MM.1S (cell line): ENCODE data around the gene ITGA11.

Experiments
- DNase-seq: peaks from one replicate; pipeline ENCODE4 v3.0.0-alpha.2; 2015
- H2AFZ ChIP-seq: fragments of 300-600 bp; sonication (generic); 2 replicates; pipeline ENCODE4 v1.6.0; 2016; ENCODE audit warnings: antibody characterized with exemption, low read length
- H3F3A ChIP-seq: fragments of 300-600 bp; sonication (generic); 2 replicates; pipeline ENCODE4 v1.6.1; 2016; ENCODE audit warnings: mild to moderate bottlenecking, antibody characterized with exemption, low read length, moderate library complexity, mixed read lengths; ENCODE audit not compliant: insufficient read depth
- H3K27ac ChIP-seq: fragments of 300-600 bp; sonication (generic); 2 replicates; pipeline ENCODE4 v1.5.1; 2016; ENCODE audit warnings: mild to moderate bottlenecking, low read length
- H3K27me3 ChIP-seq: fragments of 300-600 bp; sonication (generic); replicated peaks from 2 replicates; pipeline ENCODE4 v1.6.0; 2016; ENCODE audit warnings: low read length; ENCODE audit not compliant: insufficient read depth
- H3K36me3 ChIP-seq: fragments of 300-600 bp; sonication (generic); replicated peaks from 2 replicates; pipeline ENCODE4 v1.6.1; 2016; ENCODE audit warnings: mild to moderate bottlenecking, low read length, mixed read lengths; ENCODE audit not compliant: insufficient read depth
- H3K4me1 ChIP-seq: fragments of 300-600 bp; sonication (generic); 2 replicates; pipeline ENCODE4 v1.6.1; 2016; ENCODE audit warnings: low read length, mixed read lengths
- H3K4me2 ChIP-seq: fragments of 300-600 bp; sonication (generic); 2 replicates; pipeline ENCODE4 v1.6.0; 2016; ENCODE audit warnings: low read depth, low read length
- H3K4me3 ChIP-seq: fragments of 300-600 bp; sonication (generic); 2 replicates; pipeline ENCODE4 v1.5.1; 2016; ENCODE audit warnings: low read length, mixed read lengths
- H3K79me2 ChIP-seq: fragments of 300-600 bp; sonication (generic); 2 replicates; pipeline ENCODE4 v1.6.1; 2016; ENCODE audit warnings: mixed run types, low read length, mixed read lengths
- H3K9ac ChIP-seq: fragments of 300-600 bp; sonication (generic); 2 replicates; pipeline ENCODE4 v1.6.1; 2016; ENCODE audit warnings: low read length, mixed read lengths
- H3K9me2 ChIP-seq: fragments of 300-600 bp; sonication (generic); replicated peaks from 2 replicates; pipeline ENCODE4 v1.6.1; 2016; ENCODE audit warnings: mild to moderate bottlenecking, low read length, mixed read lengths; ENCODE audit not compliant: insufficient read depth
- H3K9me3 ChIP-seq: fragments of 300-600 bp; sonication (generic); replicated peaks from 2 replicates; pipeline ENCODE4 v1.6.1; 2016; ENCODE audit warnings: mild to moderate bottlenecking, low read length, mixed read lengths; ENCODE audit not compliant: insufficient read depth
- H4K20me1 ChIP-seq: fragments of 300-600 bp; sonication (generic); 2 replicates; pipeline ENCODE4 v1.6.1; 2016; ENCODE audit warnings: mild to moderate bottlenecking, low read length, moderate library complexity, mixed read lengths; ENCODE audit not compliant: insufficient read depth
- CTCF ChIP-seq: fragments of 300-600 bp; sonication (generic); IDR thresholded peaks from 2 replicates; pipeline ENCODE4 v1.5.1; 2016; ENCODE audit warnings: antibody characterized with exemption, low read length, mixed read lengths
- EZH2 ChIP-seq: fragments of 300-600 bp; sonication (generic); optimal IDR thresholded peaks from 2 replicates; pipeline ENCODE3; 2017; ENCODE audit warnings: low read depth, mild to moderate bottlenecking, antibody characterized with exemption, low read length, mixed read lengths
- EZH2phosphoT487 ChIP-seq: fragments of 300-600 bp; sonication (generic); IDR thresholded peaks from 2 replicates; pipeline ENCODE4 v1.6.1; 2018; ENCODE audit warnings: antibody characterized with exemption, low read length

Gene ITGA11

DNA sequence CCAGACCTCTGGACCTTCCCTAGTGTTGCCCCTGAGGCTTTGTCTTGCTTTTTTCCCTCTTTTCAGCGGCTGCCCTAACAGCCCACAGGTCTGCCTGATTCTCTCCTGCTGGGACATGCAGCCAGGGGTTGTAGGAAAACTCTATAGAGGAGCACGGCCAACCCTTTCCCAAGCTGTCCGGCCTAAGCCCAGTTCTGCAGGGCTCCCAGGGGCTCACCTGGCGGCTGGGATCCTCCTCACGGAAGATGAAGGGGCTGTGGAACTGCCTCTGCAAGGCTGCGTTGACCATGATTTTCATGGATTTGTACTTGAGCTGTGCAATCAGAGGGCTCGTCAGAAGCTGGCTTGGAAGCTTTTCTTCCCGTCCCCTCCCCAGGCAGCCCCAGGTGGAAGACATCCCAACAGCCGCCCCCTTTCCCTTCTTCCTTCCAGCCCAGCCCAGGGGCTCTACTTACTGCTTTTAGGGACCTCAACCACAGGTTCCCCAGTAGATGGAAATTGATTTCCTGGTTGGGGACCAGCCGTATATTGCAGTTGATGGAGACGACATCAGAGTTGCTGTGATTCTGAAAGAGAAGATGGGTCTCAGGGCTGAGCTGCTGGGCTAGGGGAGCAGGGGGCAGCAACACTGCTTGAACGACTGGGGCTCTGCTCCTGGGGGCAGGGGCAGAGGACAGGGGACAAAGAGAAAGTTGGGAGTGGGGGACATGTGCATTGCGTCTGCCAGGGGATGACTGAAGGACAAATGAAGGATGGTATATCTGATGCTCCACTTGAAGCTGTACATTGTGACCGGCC lies 124.6 kb downstream of the ITGA11 start:
- Histone ChIP-seq H3K4me2 (peak overlapping the region; percentile 89), H3K9me2 (no peaks in the 10 kb centered on the region), H3K36me3 (no peaks in the 10 kb centered on the region), H3F3A (peaks cover 28% of the 10 kb centered on the region), H2AFZ (peak overlapping the region; percentile 63), H3K79me2 (peaks cover 13% of the 10 kb centered on the region), H3K9me3 (no peaks in the 10 kb centered on the region), H3K4me3 (0 out of 2 replicates have a peak overlapping the region, but pooled peaks have one; percentile 58), H3K4me1 (peaks cover 38% of the 10 kb centered on the region), H3K27me3 (no peaks in the 10 kb centered on the region), H3K9ac (peak overlapping the region; percentile 20; the same call in 1 of the 2 replicates), H4K20me1 (no peaks in the 10 kb centered on the region), H3K27ac (no peak overlapping the region)
- no peak for DNase-seq
- no peak for TF ChIP-seq EZH2
- no peak for TF ChIP-seq CTCF

DNA sequence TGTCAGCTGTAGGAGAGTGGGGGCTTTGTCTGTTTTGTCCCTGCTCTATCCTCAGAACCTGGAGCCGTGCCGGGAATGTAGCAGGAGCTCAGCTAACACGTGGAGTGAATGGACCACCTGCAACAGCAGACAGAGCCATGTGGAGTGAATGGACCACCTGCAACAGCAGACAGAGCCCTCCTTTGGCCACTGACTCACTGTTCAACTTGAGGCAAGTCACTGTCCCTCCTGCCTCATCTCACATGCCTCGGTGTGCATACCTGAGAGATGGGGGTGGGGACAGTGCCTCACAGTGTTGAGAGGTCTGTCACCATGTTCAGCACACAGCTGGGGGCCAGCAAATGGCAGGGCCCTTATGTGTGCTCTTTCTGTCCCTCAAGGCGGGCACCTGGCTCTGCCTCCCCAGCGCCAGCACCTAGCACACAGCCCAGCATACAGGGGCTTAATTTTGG lies 126.5 kb downstream of the ITGA11 start:
- Histone ChIP-seq H2AFZ (peak overlapping the region; percentile 16; the same call in 1 of the 2 replicates), H3K27ac (peak overlapping the region; percentile 89), H3K4me3 (no peak overlapping the region; the same call in 1 of the 2 replicates), H3K4me2 (peak overlapping the region; percentile 51), H3K4me1 (peaks cover 49% of the 10 kb centered on the region), H3K27me3 (no peaks in the 10 kb centered on the region), H4K20me1 (no peaks in the 10 kb centered on the region), H3K9ac (peak overlapping the region; percentile 52; the same call in 1 of the 2 replicates), H3K9me2 (no peaks in the 10 kb centered on the region), H3K9me3 (no peaks in the 10 kb centered on the region), H3K36me3 (no peaks in the 10 kb centered on the region), H3K79me2 (peaks cover 24% of the 10 kb centered on the region), H3F3A (peaks cover 34% of the 10 kb centered on the region)
- DNase-seq = peak; percentile 36
- no peak for TF ChIP-seq CTCF
- TF ChIP-seq EZH2 = no peak
- TF ChIP-seq EZH2phosphoT487 = no peak

DNA sequence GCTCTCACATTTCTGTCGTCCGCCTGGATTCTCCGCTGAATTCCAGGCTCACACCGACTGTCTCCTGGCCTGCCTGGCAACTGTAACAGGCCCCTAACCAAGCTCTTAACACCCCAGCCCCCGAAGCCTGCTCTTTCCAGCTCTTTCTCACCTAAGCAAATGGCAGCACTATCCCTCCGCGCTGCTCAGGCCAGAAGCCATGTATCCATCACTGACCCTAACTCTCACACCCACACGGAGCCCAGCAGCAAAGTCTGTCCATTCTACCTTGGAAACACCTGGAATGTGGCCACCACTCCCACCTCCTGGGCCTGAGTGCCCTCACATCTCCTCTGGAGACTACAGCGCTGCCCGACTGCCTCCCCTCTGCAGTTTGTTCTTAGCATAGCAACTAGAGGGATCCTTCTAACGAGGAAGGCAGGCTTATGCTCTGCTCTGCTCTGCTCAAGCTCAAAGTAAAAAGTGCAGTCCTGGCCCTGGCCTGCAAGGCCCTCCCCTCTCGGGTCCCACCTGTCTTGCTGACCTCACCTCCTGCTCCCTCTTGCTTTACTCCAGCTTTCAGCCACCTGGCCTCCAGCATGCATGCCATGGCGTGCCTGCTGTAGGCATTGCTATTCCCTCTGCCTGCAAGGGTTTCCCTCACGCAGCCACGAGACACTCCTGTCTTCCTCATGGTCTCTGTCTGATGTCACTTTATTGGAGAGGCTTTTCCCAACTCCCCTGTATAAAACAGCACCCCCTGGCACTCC lies 127.2 kb downstream of the ITGA11 start:
- no peak overlapping the region; the same call in 1 of the 2 replicates for H3K4me3 ChIP-seq
- peak overlapping the region; percentile 89 for H3K27ac ChIP-seq
- peak overlapping the region; percentile 51 for H3K4me2 ChIP-seq
- H2AFZ ChIP-seq = peak overlapping the region; percentile 16; the same call in 1 of the 2 replicates
- peaks cover 30% of the 10 kb centered on the region for H3K79me2 ChIP-seq
- peak overlapping the region; percentile 52 for H3K9ac ChIP-seq
- no peaks in the 10 kb centered on the region for H3K27me3 ChIP-seq
- TF ChIP-seq CTCF (peak; percentile 37), EZH2 (no peak)
- H3K9me2 ChIP-seq = no peaks in the 10 kb centered on the region
- no peaks in the 10 kb centered on the region for H3K9me3 ChIP-seq
- peaks cover 56% of the 10 kb centered on the region for H3K4me1 ChIP-seq
- no peaks in the 10 kb centered on the region for H4K20me1 ChIP-seq
- peak; percentile 87 for DNase-seq
- no peaks in the 10 kb centered on the region for H3K36me3 ChIP-seq
- peaks cover 40% of the 10 kb centered on the region for H3F3A ChIP-seq
